GM04504 (cell line): ENCODE measurements around the gene MFSD12.
"Not testable (repeated sequence)": the region's sequence is repeated elsewhere in the genome, so short reads cannot be mapped to it uniquely, and the experiment has no call there.

Source experiments
- DNase-seq: peaks from one replicate; pipeline ENCODE4 v3.0.0-alpha.2; 2012; ENCODE audit warnings: low read depth

MFSD12 gene

DNA sequence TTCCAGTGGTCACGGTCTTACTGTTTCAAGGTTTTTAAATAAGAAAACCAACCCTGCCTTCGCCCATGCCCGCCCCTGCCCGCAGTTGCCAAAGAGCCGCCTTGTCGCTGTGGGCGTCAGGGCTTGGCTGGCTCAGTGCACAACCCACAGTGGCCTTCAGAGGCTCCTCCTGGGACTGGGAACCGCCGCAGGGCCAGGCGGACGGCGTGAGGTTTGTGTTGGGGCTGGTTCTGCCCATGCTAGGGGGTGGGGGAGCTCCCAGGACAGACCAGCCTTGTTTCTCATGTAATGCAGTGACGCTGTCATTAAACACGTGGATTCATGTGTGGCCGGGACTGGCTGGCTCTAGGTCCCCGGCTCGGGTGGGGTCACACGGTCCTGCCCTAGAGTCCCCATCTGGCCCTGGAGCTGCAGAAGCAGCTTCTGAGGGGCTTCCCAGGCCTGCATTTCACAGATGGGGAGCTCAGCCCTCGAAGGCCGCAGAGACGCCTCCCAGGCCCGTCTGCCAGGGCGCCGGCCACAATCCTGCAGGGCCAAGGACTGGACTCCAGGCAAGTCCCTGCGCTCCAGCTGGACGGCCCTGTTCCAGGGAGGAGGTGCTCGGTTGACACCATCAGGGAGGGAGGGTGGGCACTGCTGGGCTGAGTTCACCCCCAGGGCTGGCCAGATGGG, 20.8 kb downstream of the MFSD12 start:
- no peak for DNase-seq

DNA sequence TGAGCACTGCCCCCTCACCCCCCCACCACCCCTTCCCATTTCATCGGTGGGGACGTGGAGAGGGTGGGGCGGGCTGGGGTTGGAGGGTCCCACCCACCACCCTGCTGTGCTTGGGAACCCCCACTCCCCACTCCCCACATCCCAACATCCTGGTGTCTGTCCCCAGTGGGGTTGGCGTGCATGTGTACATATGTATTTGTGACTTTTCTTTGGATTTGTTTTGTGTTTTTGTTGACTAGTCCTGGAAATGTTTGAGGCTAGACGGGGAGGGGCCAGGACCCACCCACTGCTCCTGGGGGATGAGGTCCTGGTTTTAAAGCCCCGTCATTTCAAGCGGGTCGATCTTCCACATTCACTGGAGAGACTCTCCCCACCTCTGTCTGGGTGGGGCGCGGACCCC, 21.4 kb downstream of the MFSD12 start:
- DNase-seq: no peak

- no peak for DNase-seq
Measured at GRCh38 chr19:3535563-3535965, 21.8 kb downstream of the MFSD12 start.

GRCh38 chr19:3535235-3535535, 22.2 kb downstream of the MFSD12 start:
- DNase-seq: no peak

- DNase-seq: no peak
Measured at GRCh38 chr19:3534375-3535234, 22.8 kb downstream of the MFSD12 start.

- no peak for DNase-seq
Measured at GRCh38 chr19:3533563-3534216, 23.7 kb downstream of the MFSD12 start.

GRCh38 chr19:3533033-3533432, 24.4 kb downstream of the MFSD12 start:
- no peak for DNase-seq

DNA sequence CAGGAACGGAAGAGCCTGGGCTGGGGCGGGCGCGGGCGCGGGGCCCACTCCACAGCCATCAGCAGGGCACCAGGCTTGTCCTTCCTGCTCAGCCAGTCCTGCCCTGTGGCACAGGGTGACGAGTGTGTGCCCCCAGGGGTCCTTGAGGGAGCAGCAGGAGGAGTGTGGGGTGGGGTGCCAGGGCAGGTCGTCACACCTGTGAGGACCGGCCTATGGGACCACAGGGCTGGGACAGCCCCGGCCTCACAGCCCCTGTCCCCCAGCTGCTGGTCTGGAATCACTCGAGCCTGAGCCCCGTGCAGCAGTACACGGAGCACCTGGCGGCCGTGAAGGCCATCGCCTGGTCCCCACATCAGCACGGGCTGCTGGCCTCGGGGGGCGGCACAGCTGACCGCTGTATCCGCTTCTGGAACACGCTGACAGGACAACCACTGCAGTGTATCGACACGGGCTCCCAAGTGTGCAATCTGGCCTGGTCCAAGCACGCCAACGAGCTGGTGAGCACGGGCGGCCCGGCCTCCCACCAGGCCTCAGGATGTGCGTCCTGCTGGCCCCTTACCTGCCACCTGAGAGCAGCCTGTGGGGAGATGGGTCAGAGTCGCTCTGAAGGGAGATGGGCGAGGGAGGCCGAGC, 25.1 kb downstream of the MFSD12 start:
- no peak for DNase-seq

- DNase-seq: no peak
Measured at GRCh38 chr19:3531716-3532115, 25.7 kb downstream of the MFSD12 start.

DNA sequence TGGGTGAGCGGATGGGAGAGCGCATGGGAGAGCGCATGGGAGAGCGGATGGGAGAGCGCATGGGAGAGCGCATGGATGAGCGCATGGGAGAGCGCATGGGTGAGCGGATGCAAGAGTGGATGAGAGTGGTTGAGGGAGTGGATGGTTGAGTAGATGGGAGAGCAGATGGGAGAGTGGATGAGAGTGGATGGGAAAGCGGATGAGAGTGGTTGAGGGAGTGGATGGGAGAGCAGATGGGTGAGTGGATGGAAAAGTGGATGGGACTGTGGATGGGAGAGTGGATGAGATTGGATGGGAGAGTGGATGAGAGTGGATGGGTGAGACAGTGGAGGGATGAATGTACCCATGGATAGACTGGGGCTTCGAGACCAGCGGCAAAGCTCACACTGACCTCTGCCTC, 27.0 kb downstream of the MFSD12 start:
- no peak for DNase-seq

- DNase-seq: not testable (repeated sequence)
Measured at GRCh38 chr19:3529299-3529698, 28.1 kb downstream of the MFSD12 start.

GRCh38 chr19:3528539-3529211, 28.7 kb downstream of the MFSD12 start:
- no peak for DNase-seq

DNA sequence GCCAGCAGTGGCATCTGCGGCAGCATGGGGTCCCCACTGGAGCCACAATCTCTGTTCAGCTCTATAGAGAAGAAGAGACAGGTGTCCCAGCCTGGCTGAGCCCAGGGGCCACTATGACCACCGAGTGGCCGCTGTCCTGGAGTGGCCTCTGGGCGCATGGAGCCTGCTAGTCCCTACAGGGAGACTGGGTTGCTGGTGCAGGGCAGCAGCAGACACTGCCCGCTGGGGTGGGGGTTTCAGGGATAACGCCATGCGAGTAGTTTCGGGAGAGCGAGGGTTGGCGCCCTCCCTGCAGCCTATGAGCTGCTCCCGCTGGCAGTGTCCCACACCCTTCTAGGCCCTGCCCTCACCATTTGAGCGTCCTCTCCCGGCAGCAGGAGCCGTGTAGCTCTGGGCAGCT, 29.3 kb downstream of the MFSD12 start:
- DNase-seq: no peak

GRCh38 chr19:3527238-3527910, 30.0 kb downstream of the MFSD12 start:
- no peak for DNase-seq

- DNase-seq: no peak
Measured at GRCh38 chr19:3526507-3527237, 30.7 kb downstream of the MFSD12 start.

GRCh38 chr19:3524904-3525451, 32.4 kb downstream of the MFSD12 start:
- no peak for DNase-seq

GRCh38 chr19:3524078-3524842, 33.1 kb downstream of the MFSD12 start:
- DNase-seq: no peak

GRCh38 chr19:3523361-3524077, 33.9 kb downstream of the MFSD12 start:
- no peak for DNase-seq
